ENCODE data around the gene SERGEF.

The SERGEF gene

GRCh38 chr11:17798253-17798652 lies 214.6 kb downstream of the SERGEF start:
- H3K4me2 ChIP-seq (ENCODE audit: low read depth, low read length) = no peak overlapping the region
- TF ChIP-seq EZH2phosphoT487 (IDR thresholded peaks at IDR 0.05; ENCODE audit: low read length) = no peak
- no peak for TF ChIP-seq EZH2 (optimal IDR thresholded peaks at IDR 0.05; ENCODE audit: low read depth, low read length)
- no peak for TF ChIP-seq CTCF (IDR thresholded peaks at IDR 0.05; ENCODE audit: low read length)
- H3K36me3 ChIP-seq (replicated peaks; ENCODE audit: insufficient read depth, low read length) = no peaks in the 10 kb centered on the region
- no peaks in the 10 kb centered on the region for H3K9me2 ChIP-seq (replicated peaks; ENCODE audit: insufficient read depth, low read length)
- H3K27me3 ChIP-seq (replicated peaks; ENCODE audit: insufficient read depth, low read length) = no peaks in the 10 kb centered on the region
- H3K27ac ChIP-seq (ENCODE audit: low read length) = no peak overlapping the region
- H2AFZ ChIP-seq (ENCODE audit: low read length) = no peak overlapping the region
- H3K4me1 ChIP-seq (ENCODE audit: low read length) = no peaks in the 10 kb centered on the region
- H4K20me1 ChIP-seq (ENCODE audit: insufficient read depth, low read length) = no peaks in the 10 kb centered on the region
- no peaks in the 10 kb centered on the region for H3F3A ChIP-seq (ENCODE audit: insufficient read depth, low read length)
- H3K79me2 ChIP-seq (ENCODE audit: low read length) = no peaks in the 10 kb centered on the region
- H3K9ac ChIP-seq (ENCODE audit: low read length) = no peak overlapping the region
- H3K4me3 ChIP-seq (ENCODE audit: low read length) = no peak overlapping the region
- no peaks in the 10 kb centered on the region for H3K9me3 ChIP-seq (replicated peaks; ENCODE audit: insufficient read depth, low read length)
- DNase-seq = no peak

- Histone ChIP-seq H4K20me1 (ENCODE audit: insufficient read depth, low read length) (no peaks in the 10 kb centered on the region), H3K4me3 (ENCODE audit: low read length) (no peak overlapping the region), H3K9me3 (replicated peaks; ENCODE audit: insufficient read depth, low read length) (no peaks in the 10 kb centered on the region), H3K9me2 (replicated peaks; ENCODE audit: insufficient read depth, low read length) (no peaks in the 10 kb centered on the region), H3K4me2 (ENCODE audit: low read depth, low read length) (no peak overlapping the region), H3K27me3 (replicated peaks; ENCODE audit: insufficient read depth, low read length) (no peaks in the 10 kb centered on the region), H3K79me2 (ENCODE audit: low read length) (no peaks in the 10 kb centered on the region), H3K27ac (ENCODE audit: low read length) (no peak overlapping the region), H3K36me3 (replicated peaks; ENCODE audit: insufficient read depth, low read length) (no peaks in the 10 kb centered on the region), H2AFZ (ENCODE audit: low read length) (no peak overlapping the region), H3F3A (ENCODE audit: insufficient read depth, low read length) (no peaks in the 10 kb centered on the region), H3K4me1 (ENCODE audit: low read length) (no peaks in the 10 kb centered on the region), H3K9ac (ENCODE audit: low read length) (no peak overlapping the region)
- TF ChIP-seq EZH2phosphoT487 (IDR thresholded peaks at IDR 0.05; ENCODE audit: low read length) (no peak), EZH2 (optimal IDR thresholded peaks at IDR 0.05; ENCODE audit: low read depth, low read length) (no peak), CTCF (IDR thresholded peaks at IDR 0.05; ENCODE audit: low read length) (no peak)
- no peak for DNase-seq
Measured at GRCh38 chr11:17796154-17796553, 216.7 kb downstream of the SERGEF start.

GRCh38 chr11:17794981-17795380 lies 217.9 kb downstream of the SERGEF start:
- Histone ChIP-seq H2AFZ (ENCODE audit: low read length) (no peak overlapping the region), H3K9ac (ENCODE audit: low read length) (no peak overlapping the region), H3K27me3 (replicated peaks; ENCODE audit: insufficient read depth, low read length) (no peaks in the 10 kb centered on the region), H3K9me2 (replicated peaks; ENCODE audit: insufficient read depth, low read length) (no peaks in the 10 kb centered on the region), H4K20me1 (ENCODE audit: insufficient read depth, low read length) (no peaks in the 10 kb centered on the region), H3K4me2 (ENCODE audit: low read depth, low read length) (no peak overlapping the region), H3K4me3 (ENCODE audit: low read length) (no peak overlapping the region), H3K9me3 (replicated peaks; ENCODE audit: insufficient read depth, low read length) (no peaks in the 10 kb centered on the region), H3K36me3 (replicated peaks; ENCODE audit: insufficient read depth, low read length) (no peaks in the 10 kb centered on the region), H3K79me2 (ENCODE audit: low read length) (no peaks in the 10 kb centered on the region), H3F3A (ENCODE audit: insufficient read depth, low read length) (no peaks in the 10 kb centered on the region), H3K4me1 (ENCODE audit: low read length) (no peaks in the 10 kb centered on the region), H3K27ac (ENCODE audit: low read length) (no peak overlapping the region)
- DNase-seq = no peak
- TF ChIP-seq EZH2 (optimal IDR thresholded peaks at IDR 0.05; ENCODE audit: low read depth, low read length) (no peak), EZH2phosphoT487 (IDR thresholded peaks at IDR 0.05; ENCODE audit: low read length) (no peak), CTCF (IDR thresholded peaks at IDR 0.05; ENCODE audit: low read length) (no peak)
